RWPE1 (cell line): Measurements from ENCODE around the gene MTRR.

Source experiments
- CTCF ChIA-PET: fragments of 350-600 bp; sonication (Branson Sonifier 250); formaldehyde crosslinking; extraction: SDS; loops from one replicate; lab custom pipeline; 2021; lab: Yijun Ruan, JAX
- POLR2A ChIA-PET: fragments of 400-600 bp; formaldehyde crosslinking; extraction: SDS; loops from one replicate; lab custom pipeline; 2020; ENCODE audit warnings: antibody characterized with exemption; ENCODE audit not compliant: low non-redundant PET; lab: Yijun Ruan, JAX
- DNase-seq: peaks from one replicate; pipeline ENCODE4 v3.0.0; 2012; ENCODE audit warnings: low spot score
- H3K27ac ChIP-seq: fragments of 450-650 bp; 2 replicates; pipeline ENCODE4 v1.5.1; 2017
- TF ChIP-seq, protein P1 (sequence below): fragments of 450-650 bp; conservative IDR thresholded peaks from 2 replicates; pipeline ENCODE4 v1.5.1; 2017; ENCODE audit warnings: low read depth, mild to moderate bottlenecking

The MTRR gene

GRCh38 chr5:7925961-7926695 is 57.2 kb downstream of the MTRR start:
- ChIA-PET CTCF (interaction anchor here (0.6 to 0.7 kb wide), 3 partner anchors 532 to 1639 kb away, joined by 3 read pairs; no protein-coding TSS in a partner anchor), POLR2A (no interaction called here)

DNA sequence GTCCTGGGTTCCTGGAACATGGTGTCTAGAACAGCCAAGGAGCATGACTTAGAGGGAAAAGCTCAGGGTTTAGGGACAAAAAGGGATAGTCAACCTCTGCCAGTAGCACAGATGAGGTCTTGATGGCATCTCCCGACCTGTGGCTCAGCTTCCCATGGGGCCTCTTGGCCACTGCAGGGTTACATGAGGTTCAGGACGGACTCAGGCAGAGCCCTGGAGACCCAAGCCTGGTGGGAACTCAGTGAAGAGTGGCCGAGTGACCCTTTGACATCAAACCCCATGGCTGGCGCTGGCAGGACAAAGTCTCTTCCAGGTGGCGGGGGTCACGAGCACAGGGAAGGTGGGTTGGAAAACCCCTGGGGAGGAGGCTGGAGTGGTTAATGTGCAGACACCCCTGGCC is 57.8 kb downstream of the MTRR start:
- no peak for DNase-seq
- CTCF ChIA-PET, result interaction anchor here (0.7 to 1.2 kb wide), 2 partner anchors 1236 to 1284 kb away, joined by 3 to 4 read pairs; no protein-coding TSS in a partner anchor
- POLR2A ChIA-PET, result no interaction called here
- TF ChIP-seq, protein P1, sequence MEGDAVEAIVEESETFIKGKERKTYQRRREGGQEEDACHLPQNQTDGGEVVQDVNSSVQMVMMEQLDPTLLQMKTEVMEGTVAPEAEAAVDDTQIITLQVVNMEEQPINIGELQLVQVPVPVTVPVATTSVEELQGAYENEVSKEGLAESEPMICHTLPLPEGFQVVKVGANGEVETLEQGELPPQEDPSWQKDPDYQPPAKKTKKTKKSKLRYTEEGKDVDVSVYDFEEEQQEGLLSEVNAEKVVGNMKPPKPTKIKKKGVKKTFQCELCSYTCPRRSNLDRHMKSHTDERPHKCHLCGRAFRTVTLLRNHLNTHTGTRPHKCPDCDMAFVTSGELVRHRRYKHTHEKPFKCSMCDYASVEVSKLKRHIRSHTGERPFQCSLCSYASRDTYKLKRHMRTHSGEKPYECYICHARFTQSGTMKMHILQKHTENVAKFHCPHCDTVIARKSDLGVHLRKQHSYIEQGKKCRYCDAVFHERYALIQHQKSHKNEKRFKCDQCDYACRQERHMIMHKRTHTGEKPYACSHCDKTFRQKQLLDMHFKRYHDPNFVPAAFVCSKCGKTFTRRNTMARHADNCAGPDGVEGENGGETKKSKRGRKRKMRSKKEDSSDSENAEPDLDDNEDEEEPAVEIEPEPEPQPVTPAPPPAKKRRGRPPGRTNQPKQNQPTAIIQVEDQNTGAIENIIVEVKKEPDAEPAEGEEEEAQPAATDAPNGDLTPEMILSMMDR, result no peak
- no peak overlapping the region for H3K27ac ChIP-seq

More at GRCh38 chr5:7925961-7926695, 57.2 kb downstream of the MTRR start:
- no peak for DNase-seq
- TF ChIP-seq, protein P1, result no peak
- H3K27ac ChIP-seq, result no peak overlapping the region

- ChIA-PET POLR2A (interaction anchor here (0.8 kb wide), 1 partner anchor 1109 kb away, joined by 3 read pairs; no protein-coding TSS in a partner anchor), CTCF (interaction anchor here (0.5 to 1.2 kb wide), 15 partner anchors 10 to 1973 kb away, joined by 3 to 6 read pairs (median 3); no protein-coding TSS in a partner anchor)
- DNase-seq, result peak; percentile 75
- TF ChIP-seq, protein P1, result peak; percentile 87
- H3K27ac ChIP-seq, result no peak overlapping the region
Observed at GRCh38 chr5:7927466-7928375, 58.8 kb downstream of the MTRR start.

- no peak for DNase-seq
- CTCF ChIA-PET, result interaction anchor here (0.5 kb wide), 1 partner anchor 1163 kb away, joined by 4 read pairs; no protein-coding TSS in a partner anchor
- TF ChIP-seq, protein P1, result no peak
- POLR2A ChIA-PET, result no interaction called here
- no peak overlapping the region for H3K27ac ChIP-seq
Observed at GRCh38 chr5:7930011-7930410, 61.1 kb downstream of the MTRR start.

GRCh38 chr5:7941692-7942091 is 72.7 kb downstream of the MTRR start:
- ChIA-PET POLR2A (no interaction called here), CTCF (no interaction called here)
- TF ChIP-seq, protein P1, result no peak
- DNase-seq, result no peak
- H3K27ac ChIP-seq, result no peak overlapping the region

- ChIA-PET CTCF (no interaction called here), POLR2A (no interaction called here)
- TF ChIP-seq, protein P1, result no peak
- H3K27ac ChIP-seq, result no peak overlapping the region
- DNase-seq, result no peak
Observed at GRCh38 chr5:7947301-7947700, 78.4 kb downstream of the MTRR start.
